Measurements from ENCODE around the gene PKP1. TPM values are rescaled to one million over a fixed set of nuclear protein-coding genes. Genes with fewer than 3 reads are reported as not detected.

PKP1 gene
- total RNA-seq, 4 donors from 2014 or later, result 0.27 to 12.8 (median 4.0) TPM

DNA sequence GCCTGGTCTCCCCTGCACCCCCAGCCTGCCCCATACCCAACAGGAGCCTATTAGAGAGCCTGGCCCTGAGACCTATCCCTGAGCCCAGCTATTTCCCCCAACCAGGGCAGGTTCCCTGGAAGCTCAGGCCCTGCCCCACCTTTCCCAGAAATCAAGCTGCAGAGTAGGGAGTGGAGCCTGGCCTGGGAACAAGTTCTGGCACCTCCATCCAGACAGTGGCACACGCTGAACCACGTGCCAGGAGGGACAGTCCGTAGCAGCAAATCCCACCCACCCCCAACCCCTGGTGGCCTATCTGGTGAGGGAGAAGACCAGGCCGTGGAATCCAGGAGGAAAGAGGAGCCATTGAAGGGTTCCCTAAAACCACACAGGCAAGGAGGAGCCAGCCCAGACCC, 71.6 kb downstream of the PKP1 start:
- H3K27ac ChIP-seq, result no peak overlapping the region
- ATAC-seq, result no peak
- WGBS, 2 donors (ENCODE audit: low coverage in 1 of 2), result 29% methylated on average over 1 of the region's 4 CpGs; no CpG with 5 or more reads in 1 of the 2 donors

GRCh38 chr1:201355471-201355870, 72.2 kb downstream of the PKP1 start:
- Histone ChIP-seq H3K4me3 (no peak overlapping the region), H3K27ac (no peak overlapping the region), H3K36me3 (no peaks in the 10 kb centered on the region), H3K27me3 (peaks cover 31% of the 10 kb centered on the region), H3K4me1 (no peaks in the 10 kb centered on the region), H3K9me3 (no peaks in the 10 kb centered on the region)
- TF ChIP-seq, protein P1, sequence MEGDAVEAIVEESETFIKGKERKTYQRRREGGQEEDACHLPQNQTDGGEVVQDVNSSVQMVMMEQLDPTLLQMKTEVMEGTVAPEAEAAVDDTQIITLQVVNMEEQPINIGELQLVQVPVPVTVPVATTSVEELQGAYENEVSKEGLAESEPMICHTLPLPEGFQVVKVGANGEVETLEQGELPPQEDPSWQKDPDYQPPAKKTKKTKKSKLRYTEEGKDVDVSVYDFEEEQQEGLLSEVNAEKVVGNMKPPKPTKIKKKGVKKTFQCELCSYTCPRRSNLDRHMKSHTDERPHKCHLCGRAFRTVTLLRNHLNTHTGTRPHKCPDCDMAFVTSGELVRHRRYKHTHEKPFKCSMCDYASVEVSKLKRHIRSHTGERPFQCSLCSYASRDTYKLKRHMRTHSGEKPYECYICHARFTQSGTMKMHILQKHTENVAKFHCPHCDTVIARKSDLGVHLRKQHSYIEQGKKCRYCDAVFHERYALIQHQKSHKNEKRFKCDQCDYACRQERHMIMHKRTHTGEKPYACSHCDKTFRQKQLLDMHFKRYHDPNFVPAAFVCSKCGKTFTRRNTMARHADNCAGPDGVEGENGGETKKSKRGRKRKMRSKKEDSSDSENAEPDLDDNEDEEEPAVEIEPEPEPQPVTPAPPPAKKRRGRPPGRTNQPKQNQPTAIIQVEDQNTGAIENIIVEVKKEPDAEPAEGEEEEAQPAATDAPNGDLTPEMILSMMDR (IDR thresholded peaks at IDR 0.05), result no peak
- no peak for TF ChIP-seq EP300 (IDR thresholded peaks at IDR 0.05)
- no peak for TF ChIP-seq POLR2A (IDR thresholded peaks at IDR 0.05)
- TF ChIP-seq POLR2AphosphoS5 (IDR thresholded peaks at IDR 0.05), result no peak
- ATAC-seq, result no peak
- 0% methylated on average over 1 of the region's 7 CpGs; no CpG with 5 or more reads in 1 of the 2 donors for WGBS, 2 donors (ENCODE audit: low coverage in 1 of 2)

More for the DNA sequence above, 71.6 kb downstream of the PKP1 start:
- H3K36me3 ChIP-seq, result no peaks in the 10 kb centered on the region
- no peak for TF ChIP-seq POLR2AphosphoS5 (IDR thresholded peaks at IDR 0.05)
- TF ChIP-seq EP300 (IDR thresholded peaks at IDR 0.05), result no peak
- TF ChIP-seq, protein P1 (IDR thresholded peaks at IDR 0.05), result no peak
- TF ChIP-seq POLR2A (IDR thresholded peaks at IDR 0.05), result no peak
- no peak overlapping the region for H3K4me3 ChIP-seq
- peaks cover 31% of the 10 kb centered on the region for H3K27me3 ChIP-seq
- H3K9me3 ChIP-seq, result no peaks in the 10 kb centered on the region
- H3K4me1 ChIP-seq, result no peaks in the 10 kb centered on the region

GRCh38 chr1:201356236-201356635, 72.9 kb downstream of the PKP1 start:
- Histone ChIP-seq H3K4me1 (no peaks in the 10 kb centered on the region), H3K36me3 (no peaks in the 10 kb centered on the region), H3K27ac (no peak overlapping the region), H3K4me3 (no peak overlapping the region), H3K9me3 (no peaks in the 10 kb centered on the region), H3K27me3 (peaks cover 32% of the 10 kb centered on the region)
- TF ChIP-seq, protein P1 (IDR thresholded peaks at IDR 0.05), result no peak
- TF ChIP-seq POLR2AphosphoS5 (IDR thresholded peaks at IDR 0.05) (no peak), POLR2A (IDR thresholded peaks at IDR 0.05) (no peak)
- 92 to 100% methylated on average over 1 to 2 of the region's 5 CpGs for WGBS, 2 donors (ENCODE audit: low coverage in 1 of 2)
- no peak for ATAC-seq

DNA sequence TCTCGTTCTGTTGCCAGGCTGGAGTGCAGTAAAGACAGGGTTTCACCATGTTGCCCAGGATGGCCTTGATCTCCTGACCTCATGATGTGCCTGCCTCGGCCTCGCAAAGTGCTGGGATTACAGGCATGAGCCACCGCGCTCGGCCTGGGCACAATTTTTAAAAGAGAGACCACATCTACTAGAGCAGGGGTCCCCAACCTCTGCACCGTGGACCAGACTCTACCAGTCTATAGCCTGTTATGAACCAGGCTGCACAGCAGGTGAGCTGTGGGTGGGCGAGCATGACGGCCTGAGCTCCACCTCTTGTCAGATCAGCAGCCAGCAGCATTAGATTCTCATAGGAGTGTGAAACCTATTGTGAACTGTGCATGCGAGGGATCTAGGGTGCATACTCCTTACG, 73.4 kb downstream of the PKP1 start:
- no peak for TF ChIP-seq POLR2A (IDR thresholded peaks at IDR 0.05)
- TF ChIP-seq, protein P1 (IDR thresholded peaks at IDR 0.05), result no peak
- TF ChIP-seq EP300 (IDR thresholded peaks at IDR 0.05), result no peak
- no peak for TF ChIP-seq POLR2AphosphoS5 (IDR thresholded peaks at IDR 0.05)
- H3K36me3 ChIP-seq, result no peaks in the 10 kb centered on the region
- no peak overlapping the region for H3K27ac ChIP-seq
- H3K27me3 ChIP-seq, result peaks cover 36% of the 10 kb centered on the region
- no peak overlapping the region for H3K4me3 ChIP-seq
- no peaks in the 10 kb centered on the region for H3K4me1 ChIP-seq
- no peaks in the 10 kb centered on the region for H3K9me3 ChIP-seq
- 83 to 94% methylated on average over 2 to 3 of the region's 11 CpGs for WGBS, 2 donors (ENCODE audit: low coverage in 1 of 2)
- ATAC-seq, result no peak

- TF ChIP-seq POLR2A (IDR thresholded peaks at IDR 0.05) (no peak), EP300 (IDR thresholded peaks at IDR 0.05) (no peak), POLR2AphosphoS5 (IDR thresholded peaks at IDR 0.05) (no peak)
- TF ChIP-seq, protein P1 (IDR thresholded peaks at IDR 0.05), result no peak
- ATAC-seq, result no peak
- Histone ChIP-seq H3K4me1 (no peaks in the 10 kb centered on the region), H3K36me3 (no peaks in the 10 kb centered on the region), H3K27ac (no peak overlapping the region), H3K9me3 (no peaks in the 10 kb centered on the region), H3K27me3 (peaks cover 41% of the 10 kb centered on the region), H3K4me3 (no peak overlapping the region)
- WGBS, 2 donors (ENCODE audit: low coverage in 1 of 2), result 97% methylated on average over 4 of the region's 8 CpGs; no CpG with 5 or more reads in 1 of the 2 donors
Observed at GRCh38 chr1:201357211-201357610, 73.9 kb downstream of the PKP1 start.
